Endometrium (tissue), 2 donors: ENCODE results near the gene ELF4.

Source experiments
- FAIRE-seq: peaks from 2 replicates; lab custom pipeline; 2012; peaks lifted over from hg19 to GRCh38; lab: Jason Lieb, UNC
- donor health status: control.
- donor health status: control.

The ELF4 gene

GRCh38 chrX:130083656-130084382, 26.5 kb downstream of the ELF4 start:
- no peak for FAIRE-seq

DNA sequence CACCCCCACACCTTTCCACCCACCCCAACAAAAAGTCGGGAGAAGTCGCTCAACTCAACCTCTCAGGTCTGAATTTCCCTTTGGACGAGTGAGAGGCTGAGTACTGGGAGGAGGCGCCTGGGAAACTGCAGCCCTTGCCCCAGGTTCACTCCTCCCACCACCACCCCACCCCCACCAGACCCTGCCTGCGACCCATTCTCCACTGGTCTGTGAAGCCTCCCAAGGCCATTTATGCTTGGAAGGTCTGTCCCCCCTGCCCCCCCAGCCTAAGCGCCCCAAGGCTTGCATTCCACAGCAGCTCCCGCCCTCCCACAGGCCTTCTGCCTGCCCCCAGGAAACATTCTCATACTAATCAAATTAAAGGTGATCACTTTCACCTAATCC, 27.2 kb downstream of the ELF4 start:
- FAIRE-seq: no peak

DNA sequence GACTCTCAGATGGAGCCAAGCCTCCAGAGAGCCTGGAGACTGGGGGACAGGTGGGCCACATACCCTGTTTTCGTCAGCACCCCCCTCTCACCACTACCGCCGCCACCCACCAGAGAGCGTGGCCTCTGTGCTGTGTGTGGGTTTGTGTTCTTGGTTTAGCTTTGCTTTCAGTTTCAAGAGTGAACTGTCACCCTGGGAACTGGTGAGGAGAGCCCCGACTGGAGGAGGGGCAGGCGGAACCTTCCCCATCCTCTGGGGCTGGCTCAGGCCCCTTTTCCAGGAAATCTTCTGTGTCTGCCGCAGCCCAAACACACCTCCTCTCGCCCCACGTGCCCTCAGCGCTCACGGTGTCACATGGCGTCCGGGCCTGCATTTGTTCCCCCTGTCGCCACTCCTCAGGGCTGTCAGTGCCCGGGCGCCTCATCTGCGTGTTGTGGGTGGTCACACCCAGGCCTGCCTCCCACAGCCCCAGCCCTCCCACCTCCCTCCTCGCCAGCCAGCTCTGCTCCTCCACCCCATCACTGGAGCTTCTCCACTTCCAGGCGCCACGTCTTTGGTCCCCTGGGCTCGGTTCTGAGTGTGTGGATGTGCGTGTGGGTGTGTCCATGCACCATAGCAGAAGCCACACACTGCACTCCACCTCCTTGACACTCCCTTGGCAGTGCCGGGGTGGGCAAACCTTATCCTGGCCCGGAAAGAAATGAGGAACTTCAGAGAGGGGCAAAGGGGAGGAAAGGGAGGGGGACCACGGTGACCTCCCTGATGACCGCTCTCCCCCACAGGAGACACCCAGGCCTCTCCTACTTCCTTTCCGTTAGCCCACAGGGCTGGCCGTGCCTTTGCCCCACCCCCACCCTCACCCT, 27.8 kb downstream of the ELF4 start:
- FAIRE-seq: no peak

- no peak for FAIRE-seq
Observed at GRCh38 chrX:130081421-130082045, 28.8 kb downstream of the ELF4 start.

- FAIRE-seq: no peak
Observed at GRCh38 chrX:130080791-130081367, 29.4 kb downstream of the ELF4 start.

- no peak for FAIRE-seq
Observed at GRCh38 chrX:130079824-130080406, 30.4 kb downstream of the ELF4 start.

DNA sequence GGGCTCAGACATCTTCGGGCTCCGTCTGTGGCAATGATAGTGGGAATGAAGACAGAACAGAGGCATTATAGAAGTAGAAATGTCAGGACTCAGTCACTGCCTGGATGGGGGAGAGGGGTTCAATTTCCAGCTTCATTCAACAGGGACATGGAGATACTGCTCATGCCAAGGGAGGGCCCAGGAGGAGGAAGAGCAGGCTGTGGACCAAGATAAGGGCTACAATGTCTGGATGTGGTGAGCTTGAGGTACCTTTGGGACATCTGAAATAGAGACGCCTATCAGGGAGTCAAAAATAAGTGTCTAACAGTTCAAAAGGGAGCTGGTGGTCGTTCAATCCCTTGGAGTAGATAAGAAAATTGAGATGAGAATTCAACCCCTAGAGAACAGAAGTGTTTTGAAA, 34.5 kb downstream of the ELF4 start:
- no peak for FAIRE-seq

DNA sequence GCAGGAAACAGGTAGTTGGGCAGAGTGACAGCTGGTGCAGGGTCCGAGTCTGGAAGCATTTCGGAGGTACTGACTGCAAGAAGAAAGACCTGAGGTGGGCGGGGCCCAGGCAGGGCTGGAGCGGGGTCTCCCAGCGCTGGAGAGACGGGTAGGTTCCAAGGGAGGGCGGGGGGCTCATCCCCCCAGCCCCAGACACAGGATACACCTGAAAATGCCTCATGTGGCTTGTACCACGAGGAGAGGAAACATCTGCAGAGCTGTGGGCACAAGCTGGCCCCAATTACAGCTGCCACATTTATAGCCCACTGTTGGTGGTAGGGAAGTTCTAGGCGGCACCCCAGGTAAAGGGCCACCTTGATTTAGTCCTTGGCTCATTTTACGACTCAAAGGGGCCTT, 38.0 kb downstream of the ELF4 start:
- no peak for FAIRE-seq

DNA sequence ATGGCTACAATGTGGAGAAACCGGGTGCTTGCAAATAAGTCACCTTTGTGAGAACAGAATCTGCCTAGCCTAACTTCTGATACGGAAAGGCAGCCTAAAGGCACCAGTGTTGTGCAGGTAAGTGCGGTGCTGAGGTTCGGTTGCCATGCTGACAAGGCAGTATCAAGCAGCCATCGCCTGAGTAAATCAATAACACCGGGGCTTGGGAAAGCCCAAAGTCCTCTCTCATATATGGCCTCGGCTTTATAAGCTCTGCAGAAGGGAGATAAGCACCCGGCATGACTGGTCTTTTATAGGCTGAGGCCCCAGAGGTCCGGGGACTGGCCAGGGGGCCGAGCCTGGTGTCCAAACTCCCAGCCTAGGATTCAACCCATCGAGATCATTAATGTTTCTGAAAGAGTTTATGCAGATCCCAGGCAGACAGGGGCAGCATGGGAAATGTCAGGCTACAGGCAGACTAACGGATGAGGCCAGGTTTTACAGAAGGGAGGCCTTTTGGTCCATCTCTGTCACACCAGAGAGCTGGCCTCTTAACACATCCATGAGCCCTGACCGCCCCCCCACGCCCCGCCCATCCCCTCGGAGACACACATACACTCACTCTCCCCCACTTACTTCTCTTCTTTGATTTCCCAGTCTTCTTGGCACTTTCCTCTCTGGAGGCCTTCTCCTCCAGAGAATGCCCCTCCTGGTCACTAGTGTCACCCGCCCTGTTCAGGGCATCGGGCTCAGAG, 38.5 kb downstream of the ELF4 start:
- no peak for FAIRE-seq

GRCh38 chrX:130066975-130067615, 43.2 kb downstream of the ELF4 start:
- no peak for FAIRE-seq

- FAIRE-seq: no peak
Observed at GRCh38 chrX:130060122-130061069, 49.9 kb downstream of the ELF4 start.

GRCh38 chrX:130058652-130059051, 51.6 kb downstream of the ELF4 start:
- FAIRE-seq: no peak

DNA sequence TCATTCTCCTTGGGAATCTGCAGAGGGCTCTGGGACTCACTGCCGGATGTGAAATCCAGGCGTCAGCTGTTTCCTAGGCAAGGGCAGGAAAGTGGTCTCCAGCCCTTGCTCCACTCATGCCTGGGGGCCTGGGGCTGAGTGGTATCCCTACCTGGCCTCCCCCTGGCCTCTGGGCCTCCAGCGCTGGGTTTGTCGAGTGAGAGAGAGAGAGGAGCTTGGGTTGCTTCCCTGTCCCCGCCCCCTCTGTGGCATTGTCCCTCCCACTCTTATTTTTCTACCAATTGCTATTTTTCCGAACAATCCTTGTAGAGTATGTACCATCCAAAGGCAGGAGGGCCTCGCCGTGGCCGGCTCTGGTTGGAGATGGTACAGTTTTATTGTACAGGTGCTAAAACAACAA, 53.1 kb downstream of the ELF4 start:
- no peak for FAIRE-seq

DNA sequence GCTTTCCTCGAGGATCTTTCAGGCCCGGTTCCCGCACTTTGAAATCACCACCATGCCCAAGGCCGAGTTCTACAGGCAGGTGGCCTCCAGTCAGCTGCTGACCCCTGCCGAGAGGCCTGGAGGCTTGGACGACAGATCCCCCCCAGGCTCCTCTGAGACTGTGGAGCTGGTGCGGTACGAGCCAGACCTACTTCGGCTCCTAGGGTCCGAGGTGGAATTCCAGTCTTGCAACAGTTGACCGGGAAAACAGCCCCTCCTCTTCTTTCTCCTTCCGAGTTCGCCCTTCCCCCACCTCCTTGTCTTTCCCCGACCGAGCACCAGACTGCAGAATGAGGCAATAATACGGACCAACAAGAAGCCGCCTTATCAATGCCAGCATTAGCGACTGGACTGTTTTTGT, 54.4 kb downstream of the ELF4 start:
- FAIRE-seq: no peak

DNA sequence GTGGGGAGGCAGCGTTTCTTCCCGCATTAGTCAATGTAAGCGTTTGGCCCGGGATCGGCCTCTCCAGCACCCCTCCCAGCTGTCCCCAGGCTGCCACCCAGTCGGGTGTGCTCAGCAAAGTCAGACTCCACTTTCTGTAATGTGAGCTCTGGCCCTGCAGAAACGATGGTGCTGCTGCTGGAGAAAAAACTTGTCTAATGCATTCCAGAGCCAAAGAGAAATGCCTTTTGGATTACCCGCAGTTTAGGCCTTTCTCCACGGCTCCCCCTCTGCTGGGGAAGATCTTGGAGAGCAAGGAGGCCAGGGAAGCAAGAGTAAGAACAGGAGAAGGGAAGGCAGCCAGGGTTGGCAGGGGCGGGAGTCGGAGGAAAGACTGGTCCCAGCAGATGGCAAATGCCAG, 55.2 kb downstream of the ELF4 start:
- FAIRE-seq: no peak

- FAIRE-seq: no peak
Observed at GRCh38 chrX:130053236-130053635, 57.1 kb downstream of the ELF4 start.

GRCh38 chrX:130051176-130051845, 59.0 kb downstream of the ELF4 start:
- FAIRE-seq: no peak

- no peak for FAIRE-seq
Observed at GRCh38 chrX:130049821-130050220, 60.5 kb downstream of the ELF4 start.

DNA sequence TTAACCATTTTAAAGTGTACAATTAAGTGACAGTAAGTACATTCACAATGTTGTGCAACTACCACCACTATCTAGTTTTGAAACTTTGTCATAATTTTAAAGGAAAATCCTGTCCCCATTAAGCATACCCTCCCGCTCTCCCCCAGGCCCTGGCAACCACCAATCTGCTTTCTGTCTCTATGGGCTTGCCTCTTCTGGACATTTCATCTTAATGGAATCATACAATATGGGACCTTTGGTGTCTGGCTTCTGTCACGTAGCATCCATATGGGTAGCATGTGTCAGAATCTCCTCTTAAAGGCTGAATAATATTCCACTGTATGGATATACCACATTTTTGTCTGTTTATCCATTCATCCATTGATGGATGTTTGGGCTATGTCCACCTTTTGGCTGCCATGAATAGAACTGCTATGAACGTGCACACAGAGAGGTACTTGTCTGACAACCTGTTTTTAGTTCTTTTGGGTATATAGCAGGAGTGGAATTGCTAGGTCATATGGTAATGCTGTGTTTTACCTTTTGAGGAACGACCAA, 61.5 kb downstream of the ELF4 start:
- FAIRE-seq: no peak
